HepG2 (cell line): Measurements from ENCODE around the gene KIAA0232. TPM values are rescaled to one million over a fixed set of nuclear protein-coding genes. Genes with fewer than 3 reads are reported as not detected.

Experiments used
- CTCF ChIP-seq: sonication (generic); formaldehyde crosslinking; IDR thresholded peaks from 2 replicates; pipeline ENCODE4 v1.5.0; 2020; ENCODE audit warnings: mild to moderate bottlenecking, missing genetic modification reagents, moderate library complexity
- HMG20A ChIP-seq: IDR thresholded peaks from 2 replicates; pipeline ENCODE4 v1.6.1; 2016; ENCODE audit warnings: borderline replicate concordance
- MAFF ChIP-seq: IDR thresholded peaks from 2 replicates; pipeline ENCODE4 v1.6.1; 2011; ENCODE audit warnings: low read depth, low read length, improper control_type of control experiment
- ONECUT2 ChIP-seq: sonication (generic); formaldehyde crosslinking; IDR thresholded peaks from 2 replicates; pipeline ENCODE4 v1.4.0; 2020; ENCODE audit warnings: missing genetic modification reagents
- PBX2 ChIP-seq: IDR thresholded peaks from 2 replicates; pipeline ENCODE4 v1.6.1; 2016; ENCODE audit warnings: control low read depth
- TAF1 ChIP-seq: sonication (generic); formaldehyde crosslinking; IDR thresholded peaks from 2 replicates; pipeline ENCODE4 v1.4.0; 2020; ENCODE audit warnings: missing genetic modification reagents
- TBP ChIP-seq: sonication (generic); formaldehyde crosslinking; IDR thresholded peaks from 2 replicates; pipeline ENCODE4 v1.5.0; 2020; ENCODE audit warnings: missing genetic modification reagents
- TERF1 ChIP-seq: sonication (generic); formaldehyde crosslinking; IDR thresholded peaks from 2 replicates; pipeline ENCODE4 v1.8.0; 2022; ENCODE audit warnings: mild to moderate bottlenecking, missing genetic modification reagents, moderate library complexity
- THAP7 ChIP-seq: sonication (generic); formaldehyde crosslinking; IDR thresholded peaks from 2 replicates; pipeline ENCODE4 v1.8.1; 2023; ENCODE audit warnings: mild to moderate bottlenecking, missing genetic modification reagents
- ZFP36 ChIP-seq: fragments of 150-350 bp; IDR thresholded peaks from 2 replicates; pipeline ENCODE4 v1.6.1; 2018; ENCODE audit warnings: borderline replicate concordance, low read length, low read depth; ENCODE audit not compliant: partially characterized antibody
- ZNF264 ChIP-seq: sonication (generic); formaldehyde crosslinking; IDR thresholded peaks from 2 replicates; pipeline ENCODE4 v1.4.0; 2020; ENCODE audit warnings: missing genetic modification reagents
- ZNF280B ChIP-seq: sonication (generic); formaldehyde crosslinking; IDR thresholded peaks from 2 replicates; pipeline ENCODE4 v1.5.0; 2020; ENCODE audit warnings: missing genetic modification reagents, mild to moderate bottlenecking, borderline replicate concordance
- ZNF281 ChIP-seq: sonication (generic); formaldehyde crosslinking; IDR thresholded peaks from 2 replicates; pipeline ENCODE4 v1.4.0; 2020; ENCODE audit warnings: missing genetic modification reagents, borderline replicate concordance
- ZNF317 ChIP-seq: sonication (generic); formaldehyde crosslinking; IDR thresholded peaks from 2 replicates; pipeline ENCODE4 v1.5.0; 2020; ENCODE audit warnings: mild to moderate bottlenecking, missing genetic modification reagents
- ZNF337 ChIP-seq: sonication (generic); formaldehyde crosslinking; IDR thresholded peaks from 2 replicates; pipeline ENCODE4 v1.5.1; 2020; ENCODE audit warnings: missing genetic modification reagents, low read depth, mild to moderate bottlenecking, borderline replicate concordance
- ZNF691 ChIP-seq: sonication (generic); formaldehyde crosslinking; IDR thresholded peaks from 2 replicates; pipeline ENCODE4 v1.4.0; 2020; ENCODE audit warnings: missing genetic modification reagents, low read depth, mild to moderate bottlenecking, borderline replicate concordance
- polyA plus RNA-seq, 8 experiments: library from polyadenylated mRNA; depleted of rRNA in 3 of 8; stranded (reverse) in 7 of 8; unstranded in 1 of 8; fragments of >200 nt; fragmentation: Illumina TruSeq in 4 of 8; extraction: Trizol in 4 of 8; gene quantifications; 2 replicates each; pipeline versions ENCODE4 v1.2.1 to v1.2.3, GENCODE V29; 2011 to 2016; ENCODE audit warnings: low read depth in 4 of 8, missing spikeins in 1 of 8, mixed read lengths in 1 of 8; ENCODE audit not compliant: insufficient read depth in 1 of 8
- total RNA-seq, 5 experiments: library from RNA; depleted of rRNA; stranded (reverse); fragments of >200 nt; fragmentation: Illumina TruSeq; extraction: Trizol; gene quantifications; 2 replicates each; pipeline ENCODE4 v1.2.3, GENCODE V29; 2016; ENCODE audit warnings: low read depth in 1 of 5

KIAA0232 gene
- total and polyA plus RNA-seq, 2 of the 13 experiments (the other 11 are each of a cell fraction or from before 2014, with no cell fraction given), result 7.8 to 17.1 TPM

GRCh38 chr4:6749340-6750171 lies 33.0 kb upstream of the KIAA0232 start (continued):
- peak; percentile 66; the same call in 1 of the 2 replicates for TF ChIP-seq HMG20A
- TF ChIP-seq TERF1, result no peak
- TF ChIP-seq CTCF (CRISPR knock-in tag), result peak; percentile 38
- 0 out of 2 replicates have a peak, but pooled peaks have one; percentile 10 for TF ChIP-seq ONECUT2
- peak; percentile 86; the same call in 1 of the 2 replicates for TF ChIP-seq TBP (CRISPR knock-in tag)
- no peak for TF ChIP-seq ZFP36
- no peak; the same call in none of the 2 replicates for TF ChIP-seq THAP7
- TF ChIP-seq ZNF337 (CRISPR knock-in tag), result peak; percentile 57; the same call in 1 of the 2 replicates
- no peak; the same call in 1 of the 2 replicates for TF ChIP-seq ZNF280B (CRISPR knock-in tag)
- peak; percentile 89; the same call in 1 of the 2 replicates for TF ChIP-seq ZNF264 (CRISPR knock-in tag)
- TF ChIP-seq ZNF281 (CRISPR knock-in tag), result no peak
- TF ChIP-seq MAFF, result peak; percentile 34; the same call in 1 of the 2 replicates
- peak; percentile 67; the same call in 1 of the 2 replicates for TF ChIP-seq ZNF317
- TF ChIP-seq TAF1, result peak; percentile 67; the same call in 1 of the 2 replicates
- TF ChIP-seq PBX2 (CRISPR knock-in tag), result no peak
- peak; percentile 89; the same call in 1 of the 2 replicates for TF ChIP-seq ZNF691 (CRISPR knock-in tag)
